GM12801 (cell line): ENCODE results near the gene C1orf122.

ENCODE experiments used
- CTCF ChIP-seq: IDR thresholded peaks from one replicate; pipeline ENCODE4 v1.5.1; 2011; ENCODE audit warnings: control low read depth; ENCODE audit not compliant: insufficient read length; ENCODE audit errors: extremely low read depth

The C1orf122 gene

GRCh38 chr1:37765916-37766664 is 41.5 kb upstream of the C1orf122 start:
- no peak for TF ChIP-seq CTCF

DNA sequence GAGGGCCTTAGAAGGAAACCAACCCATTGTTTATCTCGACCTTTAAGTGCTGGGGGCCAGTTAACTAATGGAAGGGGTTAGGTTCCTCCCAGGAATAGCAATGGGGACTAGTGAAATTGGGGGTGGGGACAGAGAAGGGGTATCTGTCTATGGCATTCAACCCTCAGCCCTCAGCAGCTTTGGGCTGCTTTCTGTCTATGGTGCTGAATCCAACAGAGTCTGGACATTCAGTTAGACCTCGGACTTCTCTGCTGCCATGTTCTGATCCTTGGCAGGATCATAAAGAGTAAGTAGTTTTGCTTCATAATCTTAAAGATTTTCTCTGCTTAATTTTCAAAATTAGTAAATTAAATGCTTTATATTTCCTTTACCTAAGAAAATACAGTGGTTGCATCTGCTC is 40.1 kb upstream of the C1orf122 start:
- TF ChIP-seq CTCF = no peak

DNA sequence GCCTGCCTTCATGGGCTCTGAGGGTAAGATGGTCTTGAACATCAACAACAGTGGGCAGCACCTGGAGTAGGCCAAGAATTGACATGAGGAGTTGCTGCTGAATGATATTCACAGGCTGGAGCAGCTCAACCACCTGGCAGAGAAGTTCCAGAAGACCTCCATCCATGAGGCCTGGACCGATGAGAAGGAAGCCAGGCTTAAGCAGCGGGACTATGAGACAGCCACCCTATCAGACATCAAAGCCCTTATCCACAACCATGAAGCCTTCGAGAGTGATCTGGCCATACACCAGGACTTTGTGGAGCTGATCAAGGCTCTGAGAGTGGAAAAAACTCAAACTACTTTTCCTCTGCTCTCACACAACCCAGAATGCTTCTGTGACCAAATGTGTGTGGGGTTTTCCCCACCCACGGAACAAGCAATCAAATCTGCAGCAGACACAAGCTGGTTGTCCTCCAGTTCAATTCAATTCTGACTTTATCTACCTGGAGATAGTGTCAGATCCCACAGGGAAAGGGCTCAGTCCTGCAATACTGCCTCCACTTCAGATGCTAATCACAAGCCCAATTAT is 30.6 kb upstream of the C1orf122 start:
- no peak for TF ChIP-seq CTCF

- no peak for TF ChIP-seq CTCF
Measured at GRCh38 chr1:37778654-37779053, 28.9 kb upstream of the C1orf122 start.

GRCh38 chr1:37782491-37782890 is 25.1 kb upstream of the C1orf122 start:
- TF ChIP-seq CTCF = no peak

DNA sequence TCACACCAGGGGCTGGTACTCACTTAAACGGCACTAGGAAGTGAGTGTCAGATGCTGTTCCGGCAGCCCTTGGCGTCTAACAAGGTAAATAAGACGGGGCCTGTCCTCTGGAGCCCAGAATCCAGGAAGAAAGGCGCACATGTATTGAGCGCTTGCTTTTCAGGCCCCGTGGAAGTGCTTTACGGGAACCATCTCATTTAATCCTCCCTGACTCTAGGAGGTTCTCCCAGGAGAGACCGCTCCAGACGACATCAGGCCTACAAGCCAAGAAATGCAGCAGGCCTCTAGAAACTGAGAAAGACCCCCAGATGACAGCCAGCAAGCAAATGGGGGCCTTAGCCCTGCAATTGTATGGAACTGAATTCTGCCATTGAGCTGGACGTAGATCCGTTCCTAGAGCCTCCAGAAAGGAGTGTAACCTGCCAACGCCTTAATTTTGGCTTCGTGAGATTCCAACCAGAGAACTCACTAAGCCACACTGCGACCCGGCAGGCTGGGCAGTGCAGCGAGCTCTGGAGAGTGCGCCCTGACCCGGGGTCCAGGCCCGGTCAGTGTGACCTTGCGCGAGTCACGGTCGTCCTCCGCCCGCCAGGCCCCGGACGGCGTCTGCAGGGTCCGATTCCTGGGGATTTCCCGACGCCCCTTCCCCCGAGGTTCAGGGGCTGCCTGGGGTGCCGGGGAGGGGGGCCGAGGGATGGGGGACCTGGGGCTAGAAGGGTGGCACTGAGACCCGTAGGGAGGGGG is 14.5 kb upstream of the C1orf122 start:
- no peak for TF ChIP-seq CTCF

DNA sequence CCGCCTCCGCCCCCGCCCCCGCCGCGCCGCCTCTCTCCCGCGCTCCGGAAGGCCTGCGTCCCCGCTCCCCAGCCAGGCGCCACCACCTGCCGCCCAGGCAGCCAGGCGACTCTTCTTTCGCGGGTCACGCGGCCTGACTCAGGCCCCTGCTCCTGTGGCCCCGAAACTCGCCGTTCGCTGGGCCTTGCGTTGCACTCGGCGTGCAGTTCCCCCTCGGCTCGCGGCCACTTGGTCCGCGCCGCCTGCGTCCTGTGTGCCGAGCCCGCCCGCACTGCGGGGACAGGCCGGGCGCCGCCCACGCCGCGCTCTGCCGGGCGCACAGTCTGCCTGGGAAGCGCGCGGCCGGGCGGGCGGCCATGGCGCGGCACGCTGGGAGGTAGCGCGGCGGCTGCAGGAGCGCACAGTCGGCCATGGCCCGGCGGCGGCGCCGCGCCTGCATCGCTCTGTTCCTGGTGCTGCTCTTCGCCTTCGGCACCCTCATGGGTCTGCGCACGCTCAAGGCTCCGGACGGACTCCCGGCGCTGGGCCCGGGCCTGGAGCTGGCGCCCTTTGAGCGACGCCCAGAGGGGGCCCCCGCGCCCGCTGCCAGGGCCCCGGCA is 13.7 kb upstream of the C1orf122 start, which contains the start of gene MANEAL:
TSS of gene MANEAL (plus strand) at position 75 of the 599 bp plus-strand sequence. CDS start at position 411, 336 bp downstream.
- TF ChIP-seq CTCF = no peak
